ENCODE measurements around the gene HES1.
"Not testable (repeated sequence)": the region's sequence is repeated elsewhere in the genome, so short reads cannot be mapped to it uniquely, and the experiment has no call there.

Gene HES1

DNA sequence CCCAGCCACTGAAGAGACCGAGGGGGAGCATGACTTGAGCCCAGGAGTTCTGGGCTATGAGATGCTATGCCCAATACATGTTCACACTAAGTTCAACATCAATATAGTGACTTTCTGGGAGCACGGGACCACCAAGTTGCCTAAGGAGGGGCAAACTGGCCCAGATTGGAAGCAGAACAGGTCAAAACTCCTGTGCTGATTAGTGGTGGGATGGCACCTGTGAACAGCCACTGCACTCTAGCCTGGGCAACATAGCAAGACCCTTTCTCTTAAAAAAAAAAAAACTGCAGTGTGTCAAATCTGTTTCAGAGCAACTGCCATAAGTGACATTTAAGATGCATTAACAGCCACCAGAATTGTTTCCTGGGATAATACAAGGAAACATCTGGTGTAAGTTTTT is 9.8 kb downstream of the HES1 start:
- FAIRE-seq: no peak

DNA sequence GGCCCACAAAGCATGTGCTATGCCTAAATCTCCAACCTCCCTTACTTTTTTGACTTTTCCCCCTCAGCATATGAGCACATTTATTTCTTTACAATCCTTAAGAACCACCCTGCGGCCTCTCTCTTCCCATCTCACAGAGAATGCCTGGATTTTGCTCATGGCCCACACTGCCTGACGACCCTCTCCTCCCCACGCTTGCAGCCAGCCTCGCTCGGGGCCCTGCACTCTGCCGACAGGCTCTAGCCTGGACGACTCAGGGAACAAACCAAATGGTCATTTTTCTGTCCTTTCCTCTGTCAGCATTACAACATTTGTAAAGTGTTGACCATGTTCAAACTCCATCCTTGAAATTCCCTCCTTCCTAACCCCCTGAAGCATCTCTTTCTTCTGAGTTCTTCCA is 11.7 kb downstream of the HES1 start:
- FAIRE-seq: no peak

DNA sequence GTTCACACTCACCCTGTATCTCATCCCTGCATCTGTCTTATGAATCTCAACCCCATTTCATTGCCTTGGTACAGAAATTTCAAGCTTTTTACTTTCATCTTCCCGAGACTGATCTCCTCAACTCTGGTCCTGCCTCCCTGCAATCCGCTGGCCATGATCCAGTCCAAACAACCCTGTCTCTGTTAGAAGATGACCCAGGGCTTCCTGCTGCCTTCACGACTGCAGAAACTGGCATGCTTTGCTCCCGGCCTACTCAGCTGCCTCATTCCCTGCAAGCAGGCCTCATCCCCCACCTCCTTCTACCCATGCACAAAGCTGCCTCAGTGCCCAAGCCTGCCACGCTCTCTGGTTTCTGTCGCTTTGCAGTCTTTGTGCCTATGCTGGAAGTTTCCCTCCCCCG is 12.4 kb downstream of the HES1 start:
- FAIRE-seq: no peak

DNA sequence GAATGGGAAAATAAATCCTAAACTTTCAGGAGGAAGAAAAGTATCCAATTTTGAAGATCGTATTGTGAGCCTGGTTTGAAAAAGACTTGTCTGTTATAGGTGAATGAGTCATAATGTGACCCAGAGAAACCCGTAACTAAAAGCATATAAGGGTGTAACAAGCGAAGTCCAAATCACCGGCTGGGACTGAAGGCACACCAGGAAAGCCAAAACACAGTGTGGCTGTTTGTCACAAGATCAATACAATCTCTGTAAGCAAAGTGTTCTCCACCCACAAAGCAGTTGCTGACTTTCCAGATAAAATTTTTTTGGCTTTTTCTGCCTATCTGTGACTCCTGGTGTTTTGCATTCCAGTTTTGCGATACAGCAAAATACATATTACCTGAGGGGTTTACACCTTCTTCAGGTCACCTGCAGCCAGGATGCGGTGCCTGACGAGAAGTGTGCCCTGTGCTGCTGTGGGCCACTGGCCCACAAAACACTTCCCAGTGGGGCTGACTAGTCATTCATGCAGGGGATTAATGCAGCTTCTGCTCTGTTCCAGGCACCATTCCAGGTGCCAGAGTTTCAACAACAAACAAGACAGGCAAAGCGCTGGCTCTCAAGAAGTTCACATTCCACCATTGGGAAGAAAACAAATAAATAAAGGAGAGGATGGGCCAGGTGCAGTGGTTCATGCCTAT is 14.4 kb downstream of the HES1 start:
- FAIRE-seq: no peak

DNA sequence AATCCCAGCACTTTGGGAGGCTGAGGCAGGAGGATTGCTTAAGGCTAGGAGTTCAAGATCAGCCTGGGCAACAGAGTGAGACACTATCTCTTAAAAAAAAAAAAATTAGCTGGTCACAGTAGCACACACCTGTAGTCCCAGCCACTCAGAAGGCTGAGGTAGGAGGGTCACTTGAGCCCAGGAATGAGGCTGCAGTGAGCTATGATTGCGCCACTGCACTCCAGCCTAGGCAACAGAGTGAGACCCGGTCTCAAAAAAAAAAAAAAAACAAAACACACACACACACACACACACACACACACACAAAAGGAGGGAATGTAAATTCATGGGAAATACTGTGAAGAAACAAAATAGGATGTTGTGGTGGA is 15.0 kb downstream of the HES1 start:
- FAIRE-seq: not testable (repeated sequence)

DNA sequence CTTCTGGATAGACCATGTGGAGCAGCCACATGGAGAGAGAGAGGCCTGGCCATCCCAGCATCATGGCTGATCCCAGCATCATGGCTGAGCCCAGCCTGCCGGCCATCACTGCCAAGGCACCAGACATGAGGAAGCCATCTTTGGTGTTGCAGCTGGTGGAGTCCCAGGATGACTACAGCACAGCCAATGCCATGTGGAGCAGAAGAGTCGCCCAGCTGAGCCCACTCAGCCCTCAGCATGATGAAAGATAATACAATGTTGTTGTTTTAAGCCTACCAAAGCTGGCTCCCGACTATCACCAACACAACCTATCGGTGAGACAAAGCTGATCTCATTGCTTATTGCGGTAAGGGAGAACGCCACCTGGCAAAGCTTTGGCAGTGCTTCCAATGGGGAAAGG is 18.4 kb downstream of the HES1 start:
- no peak for FAIRE-seq

DNA sequence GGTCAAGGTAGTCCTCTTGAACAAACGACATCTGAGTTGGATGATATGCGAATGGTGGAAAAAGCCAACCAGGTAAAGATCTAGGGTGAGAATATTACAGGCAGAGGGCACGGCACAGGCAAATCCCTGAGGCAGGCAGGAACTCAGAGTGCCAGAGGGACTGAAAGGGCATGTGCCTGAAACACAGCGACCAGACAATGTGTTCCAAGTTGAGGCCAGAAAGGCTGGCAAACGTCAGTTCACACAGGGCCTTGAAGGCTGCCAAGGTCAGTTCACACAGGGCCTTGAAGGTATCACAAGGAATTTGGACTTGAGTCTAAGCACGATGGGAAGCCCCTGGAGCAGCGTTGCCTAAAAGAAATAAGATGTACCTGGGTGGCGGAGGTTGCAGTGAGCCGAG is 20.1 kb downstream of the HES1 start:
- FAIRE-seq: no peak

DNA sequence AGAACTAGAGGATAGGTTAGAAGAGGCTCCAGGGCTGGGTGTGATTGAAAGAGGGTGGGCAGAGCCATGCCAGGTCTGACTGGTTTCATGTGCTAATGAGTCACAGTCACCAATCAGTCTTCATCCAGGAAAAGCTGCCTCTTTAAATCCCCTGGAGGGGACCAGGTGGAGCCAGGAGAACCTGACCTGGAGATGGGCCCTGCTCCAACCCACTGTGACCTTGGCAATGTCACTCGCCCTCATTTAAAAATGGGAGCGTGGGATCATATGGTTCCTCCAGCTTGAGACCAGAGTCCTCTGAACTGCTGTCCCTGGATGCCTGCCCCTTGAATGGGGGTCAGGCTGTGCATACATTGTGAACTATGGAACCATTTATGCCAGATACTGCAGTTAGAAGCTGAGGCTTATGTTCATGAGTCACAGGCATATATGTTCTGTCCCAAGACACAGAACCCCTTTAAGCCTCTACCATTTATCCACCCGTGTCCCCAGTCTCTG is 23.0 kb downstream of the HES1 start:
- no peak for FAIRE-seq

DNA sequence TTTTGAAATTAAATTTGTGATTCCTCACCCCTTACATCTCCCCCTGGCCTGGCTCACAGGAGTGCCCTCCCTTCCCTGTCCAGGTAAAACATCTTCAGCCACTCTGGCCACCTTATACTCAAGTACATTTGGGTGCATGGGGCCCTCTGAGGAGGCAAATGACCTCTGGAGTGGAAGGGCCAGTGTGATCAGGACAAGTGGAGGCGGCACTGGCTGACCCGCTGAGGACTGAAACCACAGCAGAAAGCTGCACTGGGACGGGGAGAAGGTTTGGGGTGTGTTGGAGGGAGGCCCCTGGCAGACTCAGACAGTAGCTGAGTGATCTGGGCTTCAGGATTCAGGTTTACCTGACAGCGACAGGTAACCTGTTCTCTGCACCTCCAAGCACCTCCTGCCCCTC is 24.2 kb downstream of the HES1 start:
- FAIRE-seq: no peak

DNA sequence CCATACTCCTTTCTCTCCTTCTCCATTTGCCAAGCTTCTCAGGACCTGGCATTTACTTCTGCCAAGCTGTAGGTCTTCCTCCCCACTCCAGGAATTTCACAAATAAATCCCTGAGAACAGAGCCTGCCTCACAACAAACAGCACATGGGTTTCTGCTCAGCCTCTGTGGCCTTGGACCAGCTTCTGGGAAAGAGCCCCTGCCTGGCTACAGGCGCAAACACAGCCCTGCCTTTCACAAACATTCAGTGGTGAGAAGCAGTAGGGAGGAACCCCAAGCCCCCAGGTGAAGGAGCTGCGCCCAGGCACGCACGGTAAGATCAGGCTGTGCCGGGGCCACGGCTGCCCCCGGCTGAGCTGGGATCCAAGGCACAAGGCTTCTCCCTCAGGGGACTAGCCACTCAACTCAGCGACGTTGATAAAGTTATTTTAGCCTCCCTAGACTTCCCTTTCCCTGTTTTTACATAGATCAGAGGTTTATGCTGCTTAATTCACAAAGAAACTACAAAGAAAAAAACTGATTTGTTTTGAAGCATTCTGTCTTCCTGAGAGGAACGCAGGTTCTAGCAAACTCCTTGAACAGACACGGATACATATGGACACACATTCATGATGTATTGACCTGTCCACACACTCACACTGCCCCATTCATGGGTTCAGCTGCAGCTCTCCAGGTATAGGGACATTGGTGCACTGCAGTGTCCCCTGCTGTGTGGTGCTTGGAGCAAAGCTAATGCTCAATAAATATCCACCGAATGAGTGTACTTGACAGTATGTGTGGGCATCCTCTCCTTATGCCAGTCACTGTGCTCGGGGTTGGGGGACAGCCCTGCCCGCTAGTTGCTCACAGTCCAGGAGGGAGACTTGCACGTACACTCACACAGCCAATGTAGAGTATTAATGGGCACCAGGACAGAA is 25.4 kb downstream of the HES1 start:
- no peak for FAIRE-seq

DNA sequence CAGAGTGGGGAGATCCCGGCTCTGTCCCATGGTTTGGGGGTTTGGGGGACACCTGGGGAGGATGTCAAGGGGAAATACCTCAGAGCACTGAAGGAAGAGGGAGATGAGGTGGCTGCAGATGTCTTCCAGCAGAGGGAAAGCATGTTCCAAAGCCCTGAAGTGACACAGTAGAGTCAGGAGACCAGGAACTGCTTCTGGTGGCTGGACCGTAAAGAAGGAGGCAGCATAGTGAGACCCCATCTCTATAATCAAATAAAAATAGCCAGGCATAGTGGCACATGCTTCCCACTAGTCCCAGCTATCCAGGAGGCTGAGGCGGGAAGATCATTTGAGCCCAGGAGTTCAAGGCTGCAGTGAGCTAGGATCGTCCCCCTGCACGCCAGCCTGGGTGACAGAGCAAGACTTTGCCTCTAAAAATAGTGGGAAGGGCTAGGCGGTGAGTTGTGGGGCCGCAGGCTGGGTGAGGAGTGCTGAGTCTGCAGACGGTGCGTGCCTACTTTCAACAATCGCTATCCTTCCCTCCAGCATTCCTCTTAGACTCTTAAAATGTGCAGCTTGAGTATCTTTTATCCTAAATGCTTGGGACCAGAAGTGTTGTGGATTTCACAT is 26.2 kb downstream of the HES1 start:
- no peak for FAIRE-seq

DNA sequence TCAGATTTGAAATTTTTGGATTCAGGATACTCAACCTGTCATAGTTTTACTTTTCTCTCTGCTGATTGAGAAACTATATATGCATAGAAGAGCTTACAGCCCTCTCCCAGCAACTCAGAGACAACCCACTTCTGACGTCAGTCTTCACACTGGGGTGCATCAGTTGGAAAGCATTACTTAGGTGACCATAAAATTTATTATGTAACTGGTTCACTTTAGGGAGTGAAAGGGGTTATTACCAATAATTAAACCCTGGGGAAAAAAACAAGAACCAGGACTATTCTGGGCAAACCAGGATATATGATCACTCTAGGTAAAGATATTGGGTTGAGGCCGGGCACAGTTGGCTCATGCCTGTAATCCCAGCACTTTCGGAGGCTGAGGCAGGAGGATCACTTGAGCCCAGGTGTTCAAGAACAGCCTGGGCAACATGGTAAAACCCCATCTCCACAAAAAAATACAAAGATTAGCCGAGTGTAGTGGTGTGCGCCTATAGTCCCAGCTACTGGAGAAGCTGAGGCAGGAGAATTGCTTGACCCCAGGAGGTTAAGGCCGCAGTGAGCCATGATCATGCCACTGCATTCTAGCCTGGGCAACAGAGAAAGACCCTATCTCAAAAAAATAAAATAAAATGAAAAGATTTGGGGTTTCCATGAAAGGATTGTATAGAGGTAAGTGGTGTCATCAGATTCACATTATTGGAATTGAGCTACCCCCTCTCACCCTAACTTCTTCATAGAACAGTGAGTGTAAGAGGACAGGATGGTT is 27.1 kb downstream of the HES1 start:
- FAIRE-seq: no peak

DNA sequence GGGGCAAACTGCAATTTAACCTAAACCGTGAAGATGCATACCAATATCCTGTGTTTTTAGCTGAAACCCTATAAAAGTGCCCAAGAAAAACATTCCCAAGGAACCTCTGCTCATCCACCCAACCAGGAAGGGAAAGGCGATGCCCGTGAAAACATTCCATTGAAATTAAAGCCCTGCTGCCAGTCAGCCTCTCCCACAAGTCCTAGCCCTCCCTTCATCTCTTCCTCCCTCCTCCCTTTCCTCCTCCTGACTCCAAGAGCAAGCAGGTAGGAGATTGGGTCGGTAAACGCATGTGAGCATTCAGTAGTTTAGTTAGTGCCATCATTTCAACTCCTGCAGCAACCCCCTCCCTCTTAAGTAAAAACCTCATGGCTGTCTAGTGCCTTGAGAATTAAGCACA is 27.7 kb downstream of the HES1 start:
- FAIRE-seq: no peak

DNA sequence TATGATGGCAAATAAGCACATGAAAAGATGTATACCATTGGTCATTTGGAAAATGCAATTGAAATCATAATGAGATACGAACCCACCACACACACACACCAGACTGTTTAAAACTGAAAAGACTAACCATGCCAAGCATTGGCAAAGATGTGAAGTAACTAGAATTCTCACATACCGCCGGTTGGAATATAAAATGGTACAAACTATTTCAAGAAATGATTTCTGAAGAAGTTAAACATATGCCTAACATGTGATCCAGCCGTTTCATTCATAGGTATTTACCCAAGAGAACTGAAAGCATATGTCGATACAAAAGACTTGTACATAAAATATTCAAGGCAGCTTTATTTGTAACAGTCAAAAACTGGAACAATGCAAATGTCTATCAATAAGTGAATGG is 28.9 kb downstream of the HES1 start:
- FAIRE-seq: no peak

DNA sequence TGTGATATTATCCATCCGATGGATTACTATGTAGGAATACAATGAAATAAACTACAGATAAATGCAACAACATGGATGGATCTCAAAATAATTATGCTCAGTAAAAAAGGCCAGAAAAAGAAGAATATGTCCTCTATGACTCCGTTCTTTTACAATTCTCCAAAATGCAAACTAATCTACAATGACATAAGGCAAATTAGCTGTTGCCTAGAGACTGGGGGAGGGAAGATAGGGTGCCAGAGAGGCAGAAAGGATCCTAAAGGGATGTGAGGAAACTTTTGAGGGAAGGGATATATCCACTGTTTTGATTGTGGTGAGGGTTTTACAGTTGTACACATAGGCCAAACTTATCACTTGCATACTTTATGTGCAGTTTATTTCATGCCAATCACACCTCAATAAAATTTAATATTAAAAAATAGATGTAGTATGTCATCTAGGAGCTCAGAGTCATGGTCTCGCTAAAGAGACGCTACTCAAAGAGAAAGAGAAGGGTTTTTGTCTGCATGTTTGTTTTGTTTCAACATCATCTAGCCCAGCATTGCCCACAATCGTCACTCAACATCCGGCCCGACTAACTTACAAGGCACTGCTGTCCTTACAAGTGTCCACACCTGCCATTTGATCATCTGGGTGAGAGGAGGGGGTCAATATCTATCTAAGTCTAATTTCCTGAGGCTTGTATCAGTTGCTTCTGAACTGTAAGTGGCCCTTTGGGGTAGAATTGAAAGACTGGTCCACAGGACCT is 29.5 kb downstream of the HES1 start:
- FAIRE-seq: no peak

DNA sequence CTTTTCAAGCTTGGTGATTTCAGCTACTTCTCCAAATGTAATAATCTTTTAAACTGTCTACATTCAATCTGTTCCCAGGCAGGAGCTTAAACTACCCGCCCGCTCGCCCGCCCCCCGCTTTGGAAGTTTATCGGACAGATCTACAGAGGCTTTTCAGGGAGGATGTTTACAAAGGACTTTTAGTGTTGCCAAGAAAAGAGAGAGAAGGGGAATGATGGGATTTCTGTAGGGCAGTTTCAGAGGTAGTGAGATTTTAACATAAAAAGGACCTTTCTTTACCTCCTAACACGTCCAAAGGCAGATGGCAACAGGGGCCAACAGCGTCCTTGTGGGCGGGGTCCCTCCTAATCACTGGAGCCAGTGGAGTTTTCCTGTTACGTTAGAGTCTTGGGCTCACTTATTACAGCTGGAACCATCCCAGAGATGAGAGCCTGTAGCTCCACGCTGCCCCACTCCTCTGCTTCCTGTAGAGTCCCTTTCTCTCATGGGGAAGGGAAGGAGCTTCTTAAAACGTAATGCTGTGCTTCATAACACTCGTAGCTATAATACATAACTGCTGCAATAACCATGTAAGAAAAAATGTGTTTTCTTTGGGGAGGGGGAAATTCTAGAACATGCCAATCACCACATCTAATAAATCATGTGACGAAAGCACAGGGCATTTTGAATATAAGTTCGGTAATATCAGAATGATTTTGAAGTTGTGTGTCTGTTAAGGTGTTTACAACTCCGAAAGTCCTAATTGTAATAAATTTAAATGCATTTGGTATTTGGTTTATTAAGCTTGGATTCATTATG is 30.9 kb downstream of the HES1 start:
- no peak for FAIRE-seq

DNA sequence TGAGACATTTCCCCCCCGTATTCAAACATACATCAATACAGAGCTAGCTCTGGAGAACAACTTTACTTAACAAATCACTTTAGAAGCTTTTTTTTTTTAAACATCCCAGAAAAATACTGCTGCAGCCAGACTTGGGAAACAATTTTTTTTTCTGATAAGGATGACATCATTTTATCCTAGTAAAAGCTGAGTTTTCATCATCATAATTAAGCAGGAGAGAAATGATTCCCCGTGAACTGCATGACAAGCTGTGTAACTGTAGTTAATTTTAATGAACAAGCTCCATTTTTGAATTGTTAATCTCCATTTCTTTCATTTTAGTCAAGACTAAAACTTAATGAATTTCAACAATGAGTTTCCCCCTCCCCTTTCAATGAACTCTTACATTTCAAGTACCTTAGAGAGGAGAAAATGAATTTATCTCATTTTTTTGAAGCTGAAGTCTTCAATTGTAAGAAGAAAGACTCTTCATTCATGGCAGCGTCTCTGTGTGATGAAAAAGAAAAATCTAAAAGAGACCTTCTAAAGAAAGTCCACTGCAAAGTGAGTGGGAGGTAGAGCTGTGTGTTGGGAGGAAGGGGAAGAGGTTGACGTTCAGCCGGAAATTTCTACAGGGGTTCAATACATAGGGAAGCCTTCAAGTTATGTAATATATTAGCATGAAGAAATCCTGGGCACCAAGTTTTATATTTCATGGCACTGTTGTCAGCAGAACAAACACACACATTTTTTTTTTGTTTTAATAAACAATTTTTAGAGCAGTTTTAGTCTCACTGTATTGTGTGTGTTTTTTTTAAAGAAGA is 31.7 kb downstream of the HES1 start:
- no peak for FAIRE-seq

DNA sequence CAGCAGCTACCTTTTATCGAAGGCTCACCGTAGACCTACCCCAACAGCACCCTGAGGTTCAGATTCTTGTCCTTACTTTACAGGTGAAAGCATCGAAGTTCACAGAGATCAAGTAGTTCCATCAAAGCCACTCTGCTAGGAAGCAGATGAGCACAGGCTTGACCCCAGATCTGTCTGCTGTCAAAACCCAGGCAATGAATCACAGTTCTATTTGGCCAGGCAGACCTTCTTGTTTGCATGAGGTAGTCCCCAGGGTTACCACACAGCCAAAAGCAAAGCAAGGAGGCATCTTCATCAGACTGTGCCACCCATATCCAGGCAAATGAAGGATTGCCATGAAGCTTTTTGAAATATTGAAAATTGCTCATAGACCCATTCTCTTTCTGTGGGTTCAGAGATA is 33.0 kb downstream of the HES1 start:
- FAIRE-seq: no peak

DNA sequence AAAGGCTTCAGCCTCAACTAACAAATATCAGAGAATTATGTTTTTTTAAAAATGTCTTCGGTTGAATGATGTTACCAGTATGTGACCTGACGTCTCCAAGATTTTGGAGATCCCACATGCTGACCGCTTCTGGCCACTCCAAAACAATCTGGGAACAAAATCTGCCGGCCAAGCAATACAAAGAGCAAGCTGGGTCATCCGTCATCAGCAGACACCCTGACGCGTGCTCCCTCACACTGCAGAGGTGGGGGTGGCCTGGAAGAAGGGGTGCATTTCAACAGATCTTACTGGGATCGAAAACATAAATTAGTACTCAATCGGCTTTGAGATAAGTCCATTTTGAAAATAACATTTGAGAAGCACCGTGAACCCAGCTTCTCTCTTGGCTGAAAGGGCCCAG is 33.6 kb downstream of the HES1 start:
- no peak for FAIRE-seq

DNA sequence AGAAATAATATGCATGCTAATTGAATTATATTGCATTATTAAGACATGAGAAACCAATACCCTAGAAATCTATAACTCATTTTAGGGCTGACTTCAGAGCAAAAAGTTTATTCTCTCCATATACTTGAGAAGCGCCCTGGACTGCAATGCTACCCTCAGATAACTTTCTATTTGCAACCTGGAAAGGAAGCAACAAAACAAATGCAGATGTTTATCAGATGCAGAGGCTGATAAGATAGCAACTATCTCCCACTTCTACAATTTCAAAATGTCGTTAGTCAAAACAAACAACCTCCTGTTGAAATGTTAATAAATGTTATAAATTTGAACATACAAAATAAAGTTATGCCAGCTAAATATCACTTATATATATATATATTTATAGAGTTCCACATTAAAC is 34.8 kb downstream of the HES1 start:
- no peak for FAIRE-seq

DNA sequence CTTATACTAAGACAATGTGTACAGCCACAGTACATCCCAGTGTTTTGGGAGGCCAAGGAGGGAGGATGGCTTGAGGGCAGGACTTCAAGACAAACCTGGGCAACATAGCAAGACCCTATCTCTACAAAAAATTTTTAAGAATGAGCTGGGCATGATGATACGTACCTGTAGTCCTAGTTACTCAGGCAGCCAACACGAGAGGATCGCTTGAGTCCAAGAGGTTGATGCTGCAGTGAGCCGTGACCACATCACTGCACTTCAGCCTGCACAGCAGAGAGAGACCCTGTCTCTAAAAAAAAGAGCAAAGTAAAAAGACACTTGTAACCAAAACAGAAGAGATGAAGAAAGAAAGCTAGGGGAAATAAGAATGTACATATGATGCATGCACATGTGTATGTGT is 38.5 kb downstream of the HES1 start:
- no peak for FAIRE-seq
